A673 (cell line): ENCODE data around the gene CATSPERB. TPM values are rescaled to one million over a fixed set of nuclear protein-coding genes. Genes with fewer than 3 reads are reported as not detected.
"Not testable (repeated sequence)": the region's sequence is repeated elsewhere in the genome, so short reads cannot be mapped to it uniquely, and the experiment has no call there.

Experiments
- BruUV-seq: library from RNA; stranded (reverse); fragments of 400-500 nt; replicated peaks from 2 replicates; lab custom pipeline; 2021; lab: Mats Ljungman, UMichigan
- CTCF ChIA-PET: fragments of 300-600 bp; sonication (Branson Sonifier 250); formaldehyde crosslinking; loops from one replicate; lab custom pipeline; 2022; ENCODE audit warnings: antibody characterized with exemption; lab: Charles Lee
- POLR2A ChIA-PET: fragments of 300-600 bp; sonication (Branson Sonifier 250); formaldehyde crosslinking; loops from one replicate; lab custom pipeline; 2022; ENCODE audit warnings: antibody characterized with exemption; ENCODE audit not compliant: low non-redundant PET; lab: Charles Lee
- DNase-seq: peaks from one replicate; pipeline ENCODE4 v3.0.0-alpha.2; 2015; ENCODE audit warnings: low spot score
- H3K27ac ChIP-seq: fragments of 200-600 bp; sonication (generic); 2 replicates; pipeline ENCODE4 v1.5.1; 2016; ENCODE audit warnings: mixed run types, low read depth, mild to moderate bottlenecking, mixed read lengths, antibody characterized with exemption, low read length; ENCODE audit not compliant: poor library complexity, severe bottlenecking
- H3K27me3 ChIP-seq: fragments of 200-600 bp; sonication (generic); replicated peaks from 2 replicates; pipeline ENCODE4 v1.6.1; 2017; ENCODE audit warnings: mixed run types, low read depth, mild to moderate bottlenecking, mixed read lengths, antibody characterized with exemption, low read length; ENCODE audit not compliant: insufficient read depth, poor library complexity
- H3K36me3 ChIP-seq: fragments of 200-600 bp; sonication (generic); 2 replicates; pipeline ENCODE4 v1.6.1; 2016; ENCODE audit warnings: mixed run types, mild to moderate bottlenecking, mixed read lengths, antibody characterized with exemption, low read length; ENCODE audit not compliant: insufficient read depth, poor library complexity, severe bottlenecking
- H3K4me1 ChIP-seq: fragments of 200-600 bp; sonication (generic); 2 replicates; pipeline ENCODE4 v1.6.1; 2017; ENCODE audit warnings: mixed run types, mild to moderate bottlenecking, mixed read lengths, antibody characterized with exemption, low read length; ENCODE audit not compliant: insufficient read depth, poor library complexity, severe bottlenecking
- H3K4me3 ChIP-seq: fragments of 200-600 bp; sonication (generic); 2 replicates; pipeline ENCODE4 v1.5.1; 2016; ENCODE audit warnings: low read depth, mixed run types, mild to moderate bottlenecking, mixed read lengths, low read length; ENCODE audit not compliant: poor library complexity, severe bottlenecking
- H3K9me3 ChIP-seq: fragments of 200-600 bp; sonication (generic); 2 replicates; pipeline ENCODE4 v1.6.1; 2016; ENCODE audit warnings: mixed run types, low read depth, mild to moderate bottlenecking, mixed read lengths, antibody characterized with exemption, low read length; ENCODE audit not compliant: poor library complexity, severe bottlenecking
- EZH2 ChIP-seq: fragments of 200-600 bp; sonication (generic); IDR thresholded peaks from 2 replicates; pipeline ENCODE4 v1.6.1; 2017; ENCODE audit warnings: borderline replicate concordance, low read depth, mild to moderate bottlenecking, mixed read lengths, antibody characterized with exemption, low read length; ENCODE audit not compliant: poor library complexity, severe bottlenecking
- intact Hi-C: fragments of 100-400 bp; cut with micrococcal nuclease; formaldehyde crosslinking; loops from one replicate; pipeline ENCODE4 v1.10.0; 2022; ENCODE audit not compliant: unreplicated experiment
- total RNA-seq: library from RNA; stranded (reverse); gene quantifications from 2 replicates; pipeline ENCODE4 v1.2.3, GENCODE V29; 2021
- TF ChIP-seq, protein P1 (sequence below): fragments of 300-800, 200-600 bp; sonication (generic); conservative IDR thresholded peaks from 2 replicates; pipeline ENCODE4 v1.5.1; 2017; ENCODE audit warnings: low read depth, mild to moderate bottlenecking, antibody characterized with exemption, low read length, moderate library complexity, mixed read lengths

The CATSPERB gene
- total RNA-seq, 1 experiment from 2014 or later = not detected

DNA sequence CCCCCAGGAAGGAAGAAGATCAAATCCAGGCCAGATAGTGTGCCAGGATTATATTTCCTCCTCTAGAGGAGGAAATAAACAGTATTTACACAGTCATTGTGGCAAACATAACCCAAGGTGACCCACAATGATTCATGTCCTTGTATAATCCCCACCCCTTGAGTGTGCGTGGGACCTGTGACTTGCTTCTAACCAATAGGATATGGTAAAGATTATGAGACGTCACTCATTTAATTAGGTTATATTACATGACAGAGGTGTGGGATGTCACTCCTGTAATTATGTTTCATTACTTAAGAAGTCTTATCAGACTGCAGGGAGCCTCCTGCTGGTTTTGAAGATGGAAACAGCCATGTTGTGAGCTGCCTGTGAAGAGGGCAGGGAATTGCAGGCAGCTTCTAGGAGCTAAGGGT lies 12.2 kb upstream of the CATSPERB start:
- H3K27ac ChIP-seq = no peak overlapping the region
- H3K4me3 ChIP-seq = no peak overlapping the region
- H3K36me3 ChIP-seq = no peaks in the 10 kb centered on the region
- no peak for DNase-seq
- peaks cover 11% of the 10 kb centered on the region for H3K27me3 ChIP-seq
- H3K4me1 ChIP-seq = no peaks in the 10 kb centered on the region
- intact Hi-C loops = no loop called here
- TF ChIP-seq, protein P1, sequence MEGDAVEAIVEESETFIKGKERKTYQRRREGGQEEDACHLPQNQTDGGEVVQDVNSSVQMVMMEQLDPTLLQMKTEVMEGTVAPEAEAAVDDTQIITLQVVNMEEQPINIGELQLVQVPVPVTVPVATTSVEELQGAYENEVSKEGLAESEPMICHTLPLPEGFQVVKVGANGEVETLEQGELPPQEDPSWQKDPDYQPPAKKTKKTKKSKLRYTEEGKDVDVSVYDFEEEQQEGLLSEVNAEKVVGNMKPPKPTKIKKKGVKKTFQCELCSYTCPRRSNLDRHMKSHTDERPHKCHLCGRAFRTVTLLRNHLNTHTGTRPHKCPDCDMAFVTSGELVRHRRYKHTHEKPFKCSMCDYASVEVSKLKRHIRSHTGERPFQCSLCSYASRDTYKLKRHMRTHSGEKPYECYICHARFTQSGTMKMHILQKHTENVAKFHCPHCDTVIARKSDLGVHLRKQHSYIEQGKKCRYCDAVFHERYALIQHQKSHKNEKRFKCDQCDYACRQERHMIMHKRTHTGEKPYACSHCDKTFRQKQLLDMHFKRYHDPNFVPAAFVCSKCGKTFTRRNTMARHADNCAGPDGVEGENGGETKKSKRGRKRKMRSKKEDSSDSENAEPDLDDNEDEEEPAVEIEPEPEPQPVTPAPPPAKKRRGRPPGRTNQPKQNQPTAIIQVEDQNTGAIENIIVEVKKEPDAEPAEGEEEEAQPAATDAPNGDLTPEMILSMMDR = no peak
- no peak for TF ChIP-seq EZH2
- ChIA-PET POLR2A (no interaction called here), CTCF (no interaction called here)
- no TSS peak for BruUV-seq
- H3K9me3 ChIP-seq = no peaks in the 10 kb centered on the region

DNA sequence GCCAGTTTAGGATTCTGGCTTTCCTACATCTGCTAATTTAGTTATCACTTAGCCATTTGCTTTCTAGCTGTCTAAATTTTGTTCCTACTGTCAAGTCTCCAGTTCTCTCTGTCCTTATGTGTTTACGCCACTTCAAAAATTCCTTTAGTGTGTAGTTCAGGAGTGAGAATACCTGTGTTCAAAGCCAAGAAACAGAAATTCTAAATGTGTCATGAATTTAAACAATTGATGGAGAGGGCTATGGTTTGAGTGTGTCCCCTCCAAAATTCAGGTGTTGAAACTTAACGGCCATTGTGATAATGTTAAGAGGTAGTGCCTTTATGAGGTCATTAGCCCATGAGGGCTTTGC lies 11.4 kb upstream of the CATSPERB start:
- CTCF ChIA-PET = no interaction called here
- peaks cover 18% of the 10 kb centered on the region for H3K27me3 ChIP-seq
- H3K36me3 ChIP-seq = no peaks in the 10 kb centered on the region
- no peak for DNase-seq
- intact Hi-C loops = no loop called here
- POLR2A ChIA-PET = no interaction called here
- no peaks in the 10 kb centered on the region for H3K9me3 ChIP-seq
- H3K4me3 ChIP-seq = no peak overlapping the region
- no TSS peak for BruUV-seq
- TF ChIP-seq EZH2 = no peak
- TF ChIP-seq, protein P1 = no peak
- H3K4me1 ChIP-seq = no peaks in the 10 kb centered on the region
- no peak overlapping the region for H3K27ac ChIP-seq

DNA sequence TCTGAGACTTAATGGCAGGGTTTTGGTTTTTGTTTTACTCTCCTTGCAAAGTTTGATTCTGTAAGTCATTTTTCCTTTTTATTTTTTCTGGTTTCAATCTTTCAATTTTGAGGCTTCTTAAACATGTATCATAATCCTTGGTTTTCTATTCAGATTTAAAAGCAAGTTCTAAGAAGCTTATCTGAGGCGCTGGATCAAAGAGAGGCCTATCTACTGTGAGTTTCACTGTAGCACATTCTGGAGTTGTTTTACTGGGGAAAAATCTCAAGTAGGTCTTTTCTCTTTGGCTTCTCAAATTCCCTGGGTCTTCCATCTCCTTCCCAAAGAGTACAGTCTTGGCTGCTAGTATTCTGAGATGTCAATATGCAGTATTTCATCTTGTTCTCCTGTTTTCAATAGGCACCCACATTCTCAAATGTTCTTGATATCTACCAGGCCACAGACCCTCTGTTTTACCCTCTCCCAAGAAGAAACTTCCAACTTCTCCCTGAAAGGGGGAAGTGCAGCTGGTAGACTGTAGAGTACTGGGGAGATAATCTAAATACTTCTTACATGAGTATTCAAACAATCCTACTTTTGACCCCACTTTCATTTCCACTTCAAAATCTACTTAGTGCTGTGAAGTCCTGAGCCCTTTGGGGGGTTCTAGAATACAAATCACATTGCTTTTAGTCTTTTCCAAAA lies 10.9 kb upstream of the CATSPERB start:
- POLR2A ChIA-PET = no interaction called here
- no peaks in the 10 kb centered on the region for H3K9me3 ChIP-seq

DNA sequence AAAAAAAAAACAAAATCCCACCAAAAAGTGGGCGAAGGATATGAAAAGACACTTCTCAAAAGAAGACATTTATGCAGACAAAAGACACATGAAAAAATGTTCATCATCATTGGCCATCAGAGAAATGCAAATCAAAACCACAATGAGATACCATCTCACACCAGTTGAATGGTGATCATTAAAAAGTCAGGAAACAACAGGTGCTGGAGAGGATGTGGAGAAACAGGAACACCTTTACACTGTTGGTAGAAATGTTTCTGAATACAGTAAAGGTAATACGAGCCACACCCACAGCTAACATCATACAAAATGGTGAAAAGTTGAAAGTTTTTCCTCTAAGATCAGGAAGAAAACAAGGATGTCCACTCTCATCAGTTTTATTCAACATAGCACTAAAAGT lies 8.0 kb upstream of the CATSPERB start:
- H3K36me3 ChIP-seq, POLR2A ChIA-PET, DNase-seq, BruUV-seq, intact Hi-C loops, CTCF ChIA-PET, H3K27ac ChIP-seq, H3K4me1 ChIP-seq, H3K4me3 ChIP-seq, H3K9me3 ChIP-seq: not testable (repeated sequence)
- H3K27me3 ChIP-seq = peaks cover 15% of the 10 kb centered on the region

More for the DNA sequence above, 10.9 kb upstream of the CATSPERB start:
- CTCF ChIA-PET = no interaction called here
- Histone ChIP-seq H3K4me1 (no peaks in the 10 kb centered on the region), H3K27me3 (peaks cover 14% of the 10 kb centered on the region), H3K4me3 (no peak overlapping the region), H3K36me3 (no peaks in the 10 kb centered on the region), H3K27ac (no peak overlapping the region)
- intact Hi-C loops = no loop called here
- no peak for TF ChIP-seq EZH2
- TF ChIP-seq, protein P1 = no peak
- no TSS peak for BruUV-seq
- no peak for DNase-seq
